ENCODE data around the gene MMP24OS.
A peak's percentile ranks its signal among the peaks of the same experiment; 100 is the strongest.

Gene MMP24OS

GRCh38 chr20:35240811-35241293, 37.1 kb downstream of the MMP24OS start:
- no peak for TF ChIP-seq Cebpa-rat (IDR thresholded peaks at IDR 0.05)
- peaks cover 0 to 3% (median 0%) of the 10 kb centered on the region in 11 experiments; a peak in 1 of 22 replicates for H3K9me3 ChIP-seq (replicated peaks in 1 of 11)
- H3K36me3 ChIP-seq = peaks cover 0 to 7% (median 0%) of the 10 kb centered on the region in 11 experiments; a peak in 8 of 22 replicates
- H4K20me1 ChIP-seq = no peaks in the 10 kb centered on the region; a peak in 3 of 22 replicates
- H3K4me3 ChIP-seq = no peak overlapping the region
- no peak overlapping the region for H3K4me2 ChIP-seq
- H3K9ac ChIP-seq = no peak overlapping the region
- no peaks in the 10 kb centered on the region for H3K27me3 ChIP-seq
- H3K4me1 ChIP-seq = peaks cover 0 to 25% (median 15%) of the 10 kb centered on the region in 10 experiments; a peak in 14 of 20 replicates
- no peak overlapping the region for H3K27ac ChIP-seq

GRCh38 chr20:35240083-35240810, 37.7 kb downstream of the MMP24OS start:
- Histone ChIP-seq H3K9me3 (replicated peaks in 1 of 11) (peaks cover 0 to 3% (median 0%) of the 10 kb centered on the region in 11 experiments; a peak in 1 of 22 replicates), H3K27me3 (no peaks in the 10 kb centered on the region)
- TF ChIP-seq Cebpa-rat (IDR thresholded peaks at IDR 0.05) = no peak

DNA sequence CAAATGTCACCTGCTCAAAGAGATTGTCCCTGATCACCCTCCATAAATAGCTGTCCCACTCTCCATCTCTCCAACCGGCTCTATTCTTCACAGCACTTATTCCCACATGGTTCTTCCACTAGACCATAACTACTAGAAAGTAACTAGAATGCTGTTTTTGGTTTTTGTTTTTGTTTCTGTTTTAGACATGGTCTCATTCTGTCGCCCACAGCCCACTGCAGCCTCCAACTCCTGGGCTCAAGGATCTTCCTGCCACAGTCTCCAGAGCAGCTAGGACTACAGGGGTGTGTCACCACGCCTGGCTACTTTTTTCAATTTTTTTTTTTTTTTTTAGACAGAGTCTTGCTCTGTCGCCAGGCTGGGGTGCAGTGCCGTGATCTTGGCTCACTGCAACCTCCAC, 39.2 kb downstream of the MMP24OS start:
- H3K4me1 ChIP-seq = peaks cover 0 to 25% (median 15%) of the 10 kb centered on the region in 10 experiments; a peak in 14 of 20 replicates
- peak overlapping the region in 3 of 11 experiments; percentile 0 to 21 (median 12); a peak in 3 of 22 replicates for H3K9ac ChIP-seq
- peak overlapping the region in 8 of 11 experiments; percentile 39 to 70 (median 60); a peak in 13 of 22 replicates for H3K27ac ChIP-seq
- no peaks in the 10 kb centered on the region for H3K27me3 ChIP-seq
- no peak overlapping the region for H3K4me3 ChIP-seq
- peak overlapping the region in 10 of 11 experiments; percentile 20 to 66 (median 47); a peak in 17 of 22 replicates for H3K4me2 ChIP-seq
- TF ChIP-seq Cebpa-rat (IDR thresholded peaks at IDR 0.05) = no peak
- H4K20me1 ChIP-seq = no peaks in the 10 kb centered on the region; a peak in 3 of 22 replicates
- peaks cover 0 to 15% (median 0%) of the 10 kb centered on the region in 11 experiments; a peak in 8 of 22 replicates for H3K36me3 ChIP-seq
- peaks cover 0 to 3% (median 0%) of the 10 kb centered on the region in 11 experiments; a peak in 1 of 22 replicates for H3K9me3 ChIP-seq (replicated peaks in 1 of 11)

More at GRCh38 chr20:35240083-35240810, 37.7 kb downstream of the MMP24OS start:
- no peak overlapping the region for H3K4me3 ChIP-seq
- peaks cover 0 to 25% (median 15%) of the 10 kb centered on the region in 10 experiments; a peak in 14 of 20 replicates for H3K4me1 ChIP-seq
- H3K4me2 ChIP-seq = no peak overlapping the region
- H3K36me3 ChIP-seq = peaks cover 0 to 13% (median 0%) of the 10 kb centered on the region in 11 experiments; a peak in 8 of 22 replicates
- H3K27ac ChIP-seq = no peak overlapping the region
- no peak overlapping the region for H3K9ac ChIP-seq
- no peaks in the 10 kb centered on the region; a peak in 3 of 22 replicates for H4K20me1 ChIP-seq

DNA sequence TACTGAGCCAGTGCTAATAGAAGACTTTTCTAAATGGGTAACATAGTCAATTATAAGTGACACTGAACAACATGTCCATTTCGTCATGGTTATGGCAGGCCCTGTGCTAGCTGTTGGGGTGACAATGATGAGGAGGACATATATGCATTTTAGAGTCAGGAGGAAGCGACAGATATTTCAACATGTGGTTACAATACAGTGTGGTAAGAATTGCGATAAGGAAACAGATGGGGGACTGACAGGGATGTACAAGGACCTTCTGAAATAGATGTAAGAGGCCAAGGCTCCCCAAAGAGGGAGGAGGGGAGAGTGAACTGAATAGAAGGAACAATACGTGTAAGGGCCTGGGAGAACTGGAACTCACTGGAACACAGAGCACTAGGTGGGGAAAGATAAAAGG, 39.8 kb downstream of the MMP24OS start:
- Histone ChIP-seq H3K4me2 (peak overlapping the region in 10 of 11 experiments; percentile 20 to 66 (median 47); a peak in 18 of 22 replicates), H4K20me1 (no peaks in the 10 kb centered on the region; a peak in 3 of 22 replicates), H3K36me3 (peaks cover 0 to 15% (median 0%) of the 10 kb centered on the region in 11 experiments; a peak in 8 of 22 replicates), H3K9me3 (replicated peaks in 1 of 11) (peaks cover 0 to 3% (median 0%) of the 10 kb centered on the region in 11 experiments; a peak in 1 of 22 replicates), H3K4me3 (no peak overlapping the region), H3K27ac (peak overlapping the region in 8 of 11 experiments; percentile 50 to 70 (median 60); a peak in 13 of 22 replicates), H3K9ac (peak overlapping the region in 3 of 11 experiments; percentile 0 to 21 (median 12); a peak in 4 of 22 replicates), H3K27me3 (no peaks in the 10 kb centered on the region), H3K4me1 (peaks cover 0 to 25% (median 15%) of the 10 kb centered on the region in 10 experiments; a peak in 14 of 20 replicates)
- TF ChIP-seq Cebpa-rat (IDR thresholded peaks at IDR 0.05) = no peak; a peak in 1 of 22 replicates

DNA sequence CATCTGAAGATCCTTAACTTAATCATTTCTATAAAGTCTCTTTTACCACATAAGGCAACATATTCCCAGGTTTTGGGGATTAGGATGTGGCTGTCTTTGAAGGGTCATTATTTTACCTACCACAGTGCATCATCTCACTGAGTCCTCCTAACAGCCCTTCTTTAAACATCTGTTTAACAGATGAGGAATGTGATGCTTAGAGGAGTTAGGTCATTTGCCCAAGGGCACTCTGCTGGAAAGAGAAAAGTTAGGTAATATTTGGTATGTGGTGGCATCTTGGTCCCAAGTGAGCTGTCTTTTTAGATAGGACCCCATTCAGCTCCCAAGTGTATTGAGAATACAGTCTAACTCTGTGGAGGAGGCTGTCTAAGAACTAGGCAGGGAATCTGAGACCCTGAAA, 40.4 kb downstream of the MMP24OS start:
- Histone ChIP-seq H3K27ac (peak overlapping the region in 8 of 11 experiments; percentile 46 to 70 (median 54); a peak in 12 of 22 replicates), H3K36me3 (peaks cover 0 to 15% (median 0%) of the 10 kb centered on the region in 11 experiments; a peak in 8 of 22 replicates), H3K4me3 (no peak overlapping the region), H3K4me1 (peaks cover 0 to 25% (median 15%) of the 10 kb centered on the region in 10 experiments; a peak in 14 of 20 replicates), H3K9me3 (replicated peaks in 1 of 11) (peaks cover 0 to 3% (median 0%) of the 10 kb centered on the region in 11 experiments; a peak in 1 of 22 replicates), H3K27me3 (no peaks in the 10 kb centered on the region), H3K4me2 (peak overlapping the region in 8 of 11 experiments; percentile 20 to 66 (median 52); a peak in 13 of 22 replicates), H3K9ac (no peak overlapping the region; a peak in 2 of 22 replicates), H4K20me1 (no peaks in the 10 kb centered on the region; a peak in 3 of 22 replicates)
- no peak for TF ChIP-seq Cebpa-rat (IDR thresholded peaks at IDR 0.05)

- H3K27me3 ChIP-seq = peaks cover 0 to 5% (median 0%) of the 10 kb centered on the region in 11 experiments; a peak in 1 of 22 replicates
- H3K9ac ChIP-seq = no peak overlapping the region
- H3K4me3 ChIP-seq = no peak overlapping the region
- peaks cover 0 to 3% (median 0%) of the 10 kb centered on the region in 11 experiments; a peak in 1 of 22 replicates for H3K9me3 ChIP-seq (replicated peaks in 1 of 11)
- H4K20me1 ChIP-seq = no peaks in the 10 kb centered on the region; a peak in 4 of 22 replicates
- H3K36me3 ChIP-seq = peaks cover 0 to 15% (median 0%) of the 10 kb centered on the region in 11 experiments; a peak in 8 of 22 replicates
- H3K4me2 ChIP-seq = no peak overlapping the region
- H3K27ac ChIP-seq = no peak overlapping the region
- peaks cover 0 to 25% (median 15%) of the 10 kb centered on the region in 10 experiments; a peak in 14 of 20 replicates for H3K4me1 ChIP-seq
- no peak for TF ChIP-seq Cebpa-rat (IDR thresholded peaks at IDR 0.05)
These were observed 42.0 kb downstream of the MMP24OS start for GRCh38 chr20:35235881-35236280.

DNA sequence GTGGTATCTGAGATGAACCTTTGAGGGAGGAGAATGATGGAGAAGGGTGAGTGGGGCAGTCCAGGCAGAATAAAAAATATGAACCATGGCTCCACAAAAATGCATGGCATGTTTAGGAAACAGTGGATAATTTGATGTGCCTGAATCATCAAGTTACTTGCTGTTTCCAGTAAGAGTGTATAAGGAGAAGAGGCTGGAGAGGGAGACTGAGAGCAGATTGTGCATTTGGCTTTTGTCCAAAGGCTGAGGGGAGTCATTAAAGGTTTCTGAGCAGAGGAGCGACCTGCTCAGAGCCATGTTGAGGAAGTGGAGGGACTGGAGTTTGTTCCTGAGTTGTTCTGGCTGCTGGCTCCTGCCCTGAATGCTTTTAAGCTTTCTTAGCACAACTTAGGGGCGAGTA, 45.3 kb downstream of the MMP24OS start:
- Histone ChIP-seq H3K27ac (no peak overlapping the region), H3K4me3 (no peak overlapping the region), H3K9ac (no peak overlapping the region), H3K27me3 (peaks cover 16 to 33% (median 22%) of the 10 kb centered on the region in 11 experiments), H3K4me1 (peaks cover 0 to 7% (median under 1%) of the 10 kb centered on the region in 10 experiments; a peak in 5 of 20 replicates), H3K9me3 (replicated peaks in 1 of 11) (peaks cover 0 to 5% (median 0%) of the 10 kb centered on the region in 11 experiments; a peak in 10 of 22 replicates), H3K4me2 (no peak overlapping the region), H3K36me3 (peaks cover 0 to 22% (median 0%) of the 10 kb centered on the region in 11 experiments; a peak in 9 of 22 replicates), H4K20me1 (peaks cover 0 to 20% (median 5%) of the 10 kb centered on the region in 11 experiments; a peak in 9 of 22 replicates)
- TF ChIP-seq Cebpa-rat (IDR thresholded peaks at IDR 0.05) = no peak
